SK-N-MC (cell line): ENCODE results near the gene FXYD2.
"Not testable (repeated sequence)": the region's sequence is repeated elsewhere in the genome, so short reads cannot be mapped to it uniquely, and the experiment has no call there.

Experiments used
- DNase-seq: peaks from one replicate; pipeline ENCODE4 v3.0.0-alpha.2; 2011; ENCODE audit warnings: low read depth, low spot score
- H3K27ac ChIP-seq: fragments of 200-600 bp; sonication (generic); 2 replicates; pipeline ENCODE4 v1.5.1; 2016; ENCODE audit warnings: mixed run types
- H3K36me3 ChIP-seq: fragments of 200-600 bp; sonication (generic); 2 replicates; pipeline ENCODE4 v1.6.1; 2017; ENCODE audit warnings: antibody characterized with exemption, low read length, mixed read lengths; ENCODE audit not compliant: insufficient read depth
- H3K4me3 ChIP-seq: fragments of 200-600 bp; sonication (generic); 2 replicates; pipeline ENCODE4 v1.5.1; 2016
- H3K9ac ChIP-seq: fragments of 200-600 bp; sonication (generic); 2 replicates; pipeline ENCODE4 v1.8.0; 2017; ENCODE audit warnings: mixed run types, mixed read lengths; ENCODE audit not compliant: insufficient read length
- H3K9me3 ChIP-seq: fragments of 200-600 bp; sonication (generic); 2 replicates; pipeline ENCODE4 v1.6.1; 2017; ENCODE audit warnings: low read depth, mild to moderate bottlenecking, antibody characterized with exemption, low read length, moderate library complexity, mixed read lengths
- EZH2 ChIP-seq: fragments of 200-600 bp; sonication (generic); IDR thresholded peaks from one replicate; pipeline ENCODE4 v1.6.1; 2017; ENCODE audit warnings: antibody characterized with exemption
- FOXP2 ChIP-seq: optimal IDR thresholded peaks from 2 replicates; pipeline ENCODE3; 2011; ENCODE audit warnings: mild to moderate bottlenecking, moderate library complexity; ENCODE audit not compliant: insufficient read depth; ENCODE audit errors: extremely low read length, control extremely low read depth
- POLR2AphosphoS5 ChIP-seq: IDR thresholded peaks from 2 replicates; pipeline ENCODE4 v1.6.1; 2012; ENCODE audit warnings: mild to moderate bottlenecking, low read depth, low read length, borderline replicate concordance

The FXYD2 gene

DNA sequence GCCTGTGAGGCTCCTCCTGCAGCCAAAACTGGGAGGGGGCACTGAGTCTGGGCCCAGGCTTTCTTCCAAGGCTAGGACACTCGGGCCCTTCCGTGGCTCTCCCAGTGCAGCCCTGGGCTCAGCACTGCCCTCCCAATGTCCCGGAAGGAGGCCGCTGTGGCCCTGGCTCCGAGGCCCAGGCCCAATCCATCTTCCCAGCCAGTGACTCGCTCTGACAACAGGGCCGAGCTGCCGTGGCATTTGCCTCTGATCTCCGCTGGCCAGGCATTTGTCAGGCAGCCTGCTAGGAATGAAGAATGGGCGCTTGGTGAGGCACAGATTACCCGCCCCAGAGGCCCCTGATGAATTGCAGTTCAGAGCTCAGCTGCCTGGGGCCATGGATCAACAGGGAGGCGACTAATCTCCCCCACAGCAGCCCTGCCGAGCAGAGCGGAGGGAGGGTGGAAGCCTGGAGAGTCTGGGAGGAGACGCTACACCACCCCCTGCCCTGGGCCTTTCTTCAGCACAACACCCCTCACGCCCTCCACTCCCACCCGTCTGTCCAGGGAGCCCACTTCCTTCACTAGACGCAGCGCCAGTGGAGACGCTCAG, 8.3 kb downstream of the FXYD2 start:
- Histone ChIP-seq H3K9ac (peak overlapping the region; percentile 28), H3K36me3 (no peaks in the 10 kb centered on the region), H3K27ac (0 out of 2 replicates have a peak overlapping the region, but pooled peaks have one; percentile 37), H3K9me3 (no peaks in the 10 kb centered on the region), H3K4me3 (peak overlapping the region; percentile 43)
- TF ChIP-seq POLR2AphosphoS5 (no peak), FOXP2 (no peak), EZH2 (no peak)
- DNase-seq = no peak

DNA sequence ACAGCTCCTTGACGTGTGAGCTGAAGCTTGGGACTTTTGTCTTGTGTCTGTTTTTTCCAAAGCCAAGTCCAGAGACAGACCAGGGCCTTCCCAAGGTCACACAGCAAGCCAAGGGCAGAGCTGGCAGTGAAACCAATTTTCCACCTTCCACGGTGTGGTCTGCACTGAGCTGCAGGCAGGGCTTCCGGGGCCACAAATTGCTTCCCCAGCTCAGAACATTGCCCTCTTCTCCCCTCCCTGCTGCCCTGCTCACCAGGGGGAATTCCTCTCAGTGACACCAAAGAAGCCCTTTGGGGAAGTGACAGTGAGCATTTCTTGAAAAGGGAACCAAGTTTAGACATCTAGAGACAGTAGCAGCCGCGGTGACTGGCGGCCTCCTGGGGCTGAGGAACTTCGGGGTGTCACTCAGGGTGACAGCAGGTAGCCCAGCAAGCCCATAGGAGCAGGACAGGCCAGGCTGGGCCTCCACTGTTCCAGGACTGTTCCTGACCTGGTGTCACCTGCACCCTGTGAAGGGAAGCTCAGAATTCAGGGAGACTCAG, 9.2 kb downstream of the FXYD2 start:
- peak overlapping the region; percentile 29 for H3K4me3 ChIP-seq
- H3K36me3 ChIP-seq = no peaks in the 10 kb centered on the region
- DNase-seq = no peak
- no peak overlapping the region for H3K27ac ChIP-seq
- TF ChIP-seq POLR2AphosphoS5 (no peak), EZH2 (no peak), FOXP2 (no peak)
- H3K9me3 ChIP-seq = no peaks in the 10 kb centered on the region
- peak overlapping the region; percentile 28 for H3K9ac ChIP-seq

DNA sequence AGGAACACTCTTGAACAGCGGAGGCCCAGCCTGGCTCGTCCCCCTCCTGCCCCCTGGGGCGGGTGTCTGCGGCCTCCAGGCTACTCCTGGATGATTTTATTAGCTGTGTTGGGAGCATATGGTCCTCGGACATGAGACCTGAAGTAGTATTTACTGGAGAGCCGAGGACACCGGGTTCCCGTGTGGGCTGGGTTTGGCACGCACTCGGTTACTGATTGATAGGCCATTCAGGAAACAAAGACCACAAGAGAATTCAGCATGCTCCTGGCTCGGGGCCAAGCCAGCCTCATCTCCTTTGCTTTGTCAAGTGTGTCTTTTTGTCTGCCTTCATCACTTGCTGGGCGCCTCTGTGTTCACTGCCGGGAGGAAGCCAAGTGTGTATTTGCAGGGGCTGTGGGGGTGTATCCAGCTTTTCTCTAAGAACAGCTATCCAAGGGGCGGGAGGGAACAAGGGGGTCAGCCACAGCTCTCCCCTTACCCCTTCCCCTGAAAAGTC, 9.7 kb downstream of the FXYD2 start:
- Histone ChIP-seq H3K9ac (peak overlapping the region; percentile 26), H3K27ac (no peak overlapping the region), H3K36me3 (no peaks in the 10 kb centered on the region), H3K9me3 (no peaks in the 10 kb centered on the region), H3K4me3 (peak overlapping the region; percentile 29)
- TF ChIP-seq FOXP2 = no peak
- TF ChIP-seq POLR2AphosphoS5 = no peak
- no peak for TF ChIP-seq EZH2
- no peak for DNase-seq

DNA sequence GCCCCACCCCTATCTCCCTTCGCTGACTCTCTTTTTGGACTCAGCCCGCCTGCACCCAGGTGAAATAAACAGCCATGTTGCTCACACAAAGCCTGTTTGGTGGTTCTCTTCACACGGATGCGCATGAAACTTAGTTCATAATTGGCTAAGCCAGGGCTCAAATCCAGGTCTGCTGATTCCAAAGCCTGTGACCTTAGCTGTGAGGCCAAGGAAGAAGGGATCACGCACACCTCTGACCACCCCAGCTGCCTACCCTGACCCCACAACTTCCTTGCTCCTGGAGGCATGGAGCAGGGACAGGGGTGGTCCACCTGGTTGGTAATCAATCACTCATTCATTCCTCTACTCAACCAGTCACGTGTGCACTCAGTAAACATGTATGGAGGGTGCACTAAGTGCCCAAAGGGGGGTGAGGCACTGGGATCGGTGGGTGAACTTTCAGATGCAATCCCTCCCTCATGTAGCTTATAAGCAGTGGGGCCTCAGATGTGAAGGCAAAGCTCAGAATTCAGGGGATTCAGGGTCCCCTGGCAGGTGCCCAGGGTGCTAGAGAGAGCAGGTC, 10.3 kb downstream of the FXYD2 start:
- no peak for DNase-seq
- Histone ChIP-seq H3K27ac (no peak overlapping the region), H3K9ac (no peak overlapping the region), H3K9me3 (no peaks in the 10 kb centered on the region), H3K36me3 (no peaks in the 10 kb centered on the region), H3K4me3 (no peak overlapping the region)
- TF ChIP-seq EZH2 = no peak
- no peak for TF ChIP-seq POLR2AphosphoS5
- TF ChIP-seq FOXP2 = no peak

DNA sequence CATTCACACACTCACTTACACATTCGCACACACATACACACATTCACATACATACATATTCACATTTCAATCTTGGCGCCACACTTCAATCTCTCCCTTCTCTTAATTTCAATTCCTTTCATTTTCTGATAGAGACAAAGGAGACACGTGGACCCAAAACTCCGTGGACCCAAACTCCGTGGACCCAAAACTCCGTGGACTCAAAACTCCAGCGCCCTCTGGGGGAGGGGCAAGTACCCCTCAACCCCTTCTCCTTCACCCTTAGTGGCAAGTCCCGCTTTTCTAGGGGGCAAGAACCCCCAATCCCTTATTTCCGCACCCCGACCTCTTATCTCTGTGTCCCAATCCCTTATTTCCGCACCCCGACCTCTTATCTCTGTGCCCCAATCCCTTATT, 14.5 kb downstream of the FXYD2 start:
- H3K9ac ChIP-seq, H3K27ac ChIP-seq, H3K36me3 ChIP-seq, H3K4me3 ChIP-seq, H3K9me3 ChIP-seq, DNase-seq: not testable (repeated sequence)

DNA sequence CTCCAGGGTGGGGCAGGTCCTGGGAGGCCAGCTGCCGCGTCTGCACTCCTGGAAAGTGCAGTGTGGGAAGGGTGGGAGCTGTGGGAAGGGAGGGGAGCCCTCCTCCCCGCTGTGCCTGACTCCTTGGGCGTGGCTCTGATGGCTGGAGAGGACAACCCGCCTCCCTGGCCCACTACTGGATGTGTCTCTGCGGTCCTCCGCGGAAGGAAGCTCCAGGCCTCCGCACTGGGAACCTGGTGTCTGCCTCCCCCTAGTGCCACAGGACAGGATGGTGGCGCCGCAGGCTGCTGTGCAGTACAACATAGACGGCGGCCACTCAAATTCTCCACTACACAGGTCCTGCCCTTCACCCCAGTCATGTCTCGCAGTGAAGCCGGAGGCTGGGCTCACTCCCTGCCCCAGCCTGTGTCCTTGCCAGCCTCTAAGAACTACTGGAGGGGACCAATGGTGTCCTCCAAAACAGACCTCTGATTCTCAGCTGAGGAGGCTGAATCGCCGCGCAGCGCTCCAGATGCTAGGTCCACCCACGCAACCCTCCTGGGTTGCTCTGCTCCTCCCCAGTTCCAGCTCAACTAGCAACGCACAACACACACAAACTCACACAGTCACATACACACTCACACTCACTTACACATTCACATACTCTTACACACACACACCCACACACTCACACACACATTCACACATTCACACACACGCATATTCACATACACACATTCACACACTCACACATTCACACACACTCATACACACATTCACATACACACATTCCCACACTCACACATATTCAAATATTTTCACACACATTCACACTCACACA, 15.1 kb downstream of the FXYD2 start:
- Histone ChIP-seq H3K9ac (no peak overlapping the region), H3K4me3 (no peak overlapping the region), H3K36me3 (no peaks in the 10 kb centered on the region), H3K9me3 (no peaks in the 10 kb centered on the region), H3K27ac (no peak overlapping the region)
- no peak for DNase-seq
- TF ChIP-seq POLR2AphosphoS5 = no peak
- no peak for TF ChIP-seq EZH2
- no peak for TF ChIP-seq FOXP2

DNA sequence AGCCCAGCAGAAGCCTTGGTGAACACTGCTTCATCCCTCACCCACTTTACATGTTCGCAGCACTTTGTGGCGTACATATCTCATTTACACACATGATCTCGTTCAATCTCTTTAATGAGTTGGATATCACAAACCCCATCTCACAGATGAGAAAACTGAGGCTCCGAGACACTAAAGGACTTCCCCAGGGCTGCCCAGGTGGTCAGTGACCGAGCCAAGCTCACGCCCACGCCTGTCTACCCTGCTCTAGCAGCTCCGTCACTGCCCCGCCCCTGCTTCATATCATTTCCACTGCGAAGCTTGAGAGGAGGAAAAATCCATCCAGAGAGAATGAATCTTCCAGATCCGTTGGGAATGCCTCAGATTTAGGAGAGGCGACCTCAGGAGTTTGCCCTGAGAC, 15.8 kb downstream of the FXYD2 start:
- no peak for DNase-seq
- H3K9ac ChIP-seq = no peak overlapping the region
- TF ChIP-seq FOXP2 (no peak), EZH2 (no peak)
- H3K27ac ChIP-seq = no peak overlapping the region
- no peak overlapping the region for H3K4me3 ChIP-seq
- H3K9me3 ChIP-seq = no peaks in the 10 kb centered on the region
- no peaks in the 10 kb centered on the region for H3K36me3 ChIP-seq

DNA sequence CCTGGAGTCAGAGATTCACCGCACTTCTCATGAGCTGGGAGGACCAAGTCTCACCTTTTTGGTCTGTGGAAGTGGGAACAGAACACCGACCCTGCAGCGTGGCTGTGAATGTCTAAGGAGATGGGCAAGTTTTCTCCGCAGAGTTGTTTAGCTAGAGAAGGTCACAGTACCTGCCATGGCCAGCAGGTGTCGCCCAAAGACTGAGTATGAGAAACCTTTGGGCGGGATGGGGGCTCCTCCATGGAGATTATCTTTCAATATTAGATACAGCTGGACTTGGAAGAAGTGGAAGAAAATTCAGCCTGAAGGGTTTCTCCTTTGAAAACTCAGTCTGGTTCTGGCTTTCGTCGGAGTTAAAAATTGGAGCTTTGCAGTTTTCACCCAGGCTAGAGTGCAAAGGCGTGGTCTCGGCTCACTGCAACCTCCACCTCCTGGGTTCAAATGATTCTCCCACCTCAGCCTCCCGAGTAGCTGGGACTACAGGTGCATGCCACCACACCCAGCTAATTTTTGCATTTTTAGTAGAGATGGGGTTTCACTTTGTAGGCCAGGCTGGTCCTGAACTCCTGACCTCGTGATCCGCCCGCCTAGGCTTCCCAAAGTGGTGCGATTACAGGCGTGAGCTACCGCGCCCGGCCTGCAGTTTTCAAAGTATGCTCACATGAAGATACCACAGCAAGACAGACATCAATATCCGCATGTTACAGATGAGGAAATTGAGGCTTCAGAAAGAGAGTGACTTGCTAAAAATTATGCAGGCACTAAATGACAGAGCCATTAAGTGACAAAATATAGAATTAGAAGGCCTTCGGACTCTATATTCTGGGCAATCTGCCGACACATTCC, 16.8 kb downstream of the FXYD2 start:
- H3K4me3 ChIP-seq = no peak overlapping the region
- H3K27ac ChIP-seq = no peak overlapping the region
- no peak for DNase-seq
- H3K9ac ChIP-seq = no peak overlapping the region
- no peaks in the 10 kb centered on the region for H3K9me3 ChIP-seq
- no peak for TF ChIP-seq POLR2AphosphoS5
- TF ChIP-seq EZH2 = no peak
- no peak for TF ChIP-seq FOXP2
- no peaks in the 10 kb centered on the region for H3K36me3 ChIP-seq
